GM18858 (cell line): ENCODE results near the gene C16orf89.

Experiments used
- ATAC-seq: cut with Tn5 transposase; IDR thresholded peaks from one replicate; pipeline ENCODE4 v1.9.1; 2021; ENCODE audit not compliant: unreplicated experiment

Gene C16orf89

GRCh38 chr16:5006348-5007193 lies 59.2 kb downstream of the C16orf89 start:
- no peak for ATAC-seq

GRCh38 chr16:5005916-5006315 lies 59.8 kb downstream of the C16orf89 start:
- ATAC-seq = no peak

GRCh38 chr16:5004311-5004710 lies 61.4 kb downstream of the C16orf89 start:
- ATAC-seq = no peak

GRCh38 chr16:5003828-5004227 lies 61.9 kb downstream of the C16orf89 start:
- ATAC-seq = no peak

GRCh38 chr16:5003211-5003610 lies 62.5 kb downstream of the C16orf89 start:
- no peak for ATAC-seq

- ATAC-seq = no peak
These were observed 63.0 kb downstream of the C16orf89 start for GRCh38 chr16:5002699-5003143.

- ATAC-seq = no peak
These were observed 63.8 kb downstream of the C16orf89 start for GRCh38 chr16:5001986-5002385.

GRCh38 chr16:5001571-5001970 lies 64.2 kb downstream of the C16orf89 start:
- no peak for ATAC-seq

GRCh38 chr16:5000573-5001001 lies 65.2 kb downstream of the C16orf89 start:
- no peak for ATAC-seq

GRCh38 chr16:4994719-4995434 lies 70.9 kb downstream of the C16orf89 start:
- ATAC-seq = no peak
